GM20431 (cell line): ENCODE results near the gene MX2.

Experiments
- in situ Hi-C: fragments of 300-500 bp; cut with MseI, MboI; formaldehyde crosslinking; loops from one replicate; pipeline ENCODE4 v1.15.0; 2020; ENCODE audit warnings: low sequenced_read_pairs; ENCODE audit not compliant: unreplicated experiment

The MX2 gene

GRCh38 chr21:41363370-41364270 is 1.8 kb downstream of the MX2 start:
- in situ Hi-C loops: no loop called here

GRCh38 chr21:41364308-41364707 is 2.5 kb downstream of the MX2 start:
- in situ Hi-C loops: no loop called here

DNA sequence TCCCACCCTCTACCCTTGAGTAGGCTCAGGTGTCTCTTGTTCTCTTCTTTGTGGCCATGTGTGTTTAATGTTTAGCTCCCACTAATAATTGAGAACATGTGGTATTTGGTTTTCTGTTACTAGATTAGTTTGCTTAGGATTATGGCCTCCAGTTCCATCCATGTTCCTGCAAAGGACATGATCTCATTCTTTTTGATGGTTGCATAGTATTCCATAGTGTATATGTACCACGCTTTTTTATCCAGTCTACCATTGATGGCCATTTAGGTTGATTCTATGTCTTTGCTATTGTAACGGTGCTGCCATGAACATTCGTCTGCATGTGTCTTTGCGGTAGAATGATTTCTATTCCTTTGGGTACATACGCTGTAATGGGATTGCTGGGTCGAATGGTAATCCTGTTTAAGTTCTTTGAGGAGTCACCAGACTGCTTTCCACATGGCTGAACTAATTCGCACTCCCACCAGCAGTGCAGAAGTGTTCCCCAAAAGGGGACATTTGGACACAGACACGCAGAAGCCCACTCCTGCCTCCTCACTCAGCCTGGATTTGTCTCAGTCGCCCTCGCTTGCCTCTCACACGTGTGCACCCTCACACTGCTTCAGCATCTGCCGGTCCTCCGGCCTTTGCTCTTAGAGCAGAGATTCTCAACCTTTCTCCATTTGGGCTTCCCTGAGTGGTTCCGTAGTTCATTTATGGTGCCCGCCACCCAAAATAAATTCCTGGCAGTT is 3.7 kb downstream of the MX2 start:
- in situ Hi-C loops: no loop called here

GRCh38 chr21:41366522-41367151 is 4.8 kb downstream of the MX2 start:
- in situ Hi-C loops: no loop called here

- in situ Hi-C loops: no loop called here
Observed at GRCh38 chr21:41367301-41367944, 5.6 kb downstream of the MX2 start.

GRCh38 chr21:41367945-41368734 is 6.3 kb downstream of the MX2 start:
- in situ Hi-C loops: no loop called here

DNA sequence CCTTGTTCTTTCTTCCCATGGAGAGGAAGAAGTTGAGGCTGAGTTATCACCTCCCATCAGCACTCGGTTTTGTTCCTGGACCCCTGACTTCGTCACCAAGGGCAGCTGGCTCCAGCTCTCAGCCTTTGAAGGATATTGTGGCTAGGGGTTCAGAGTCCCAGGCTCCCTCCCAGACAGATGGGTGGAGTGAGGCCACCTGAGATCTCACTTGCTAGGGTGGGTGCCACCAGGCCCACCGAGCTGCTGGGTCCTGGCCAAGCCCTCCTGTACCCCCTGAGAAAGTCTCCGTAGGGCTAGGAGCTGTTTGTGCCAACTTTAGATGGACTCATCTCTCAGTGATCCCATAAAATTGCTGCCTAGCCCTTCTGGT is 6.9 kb downstream of the MX2 start:
- in situ Hi-C loops: no loop called here

GRCh38 chr21:41369105-41369919 is 7.5 kb downstream of the MX2 start:
- in situ Hi-C loops: no loop called here

- in situ Hi-C loops: no loop called here
Observed at GRCh38 chr21:41369920-41370839, 8.4 kb downstream of the MX2 start.

GRCh38 chr21:41370840-41371684 is 9.2 kb downstream of the MX2 start:
- in situ Hi-C loops: no loop called here

DNA sequence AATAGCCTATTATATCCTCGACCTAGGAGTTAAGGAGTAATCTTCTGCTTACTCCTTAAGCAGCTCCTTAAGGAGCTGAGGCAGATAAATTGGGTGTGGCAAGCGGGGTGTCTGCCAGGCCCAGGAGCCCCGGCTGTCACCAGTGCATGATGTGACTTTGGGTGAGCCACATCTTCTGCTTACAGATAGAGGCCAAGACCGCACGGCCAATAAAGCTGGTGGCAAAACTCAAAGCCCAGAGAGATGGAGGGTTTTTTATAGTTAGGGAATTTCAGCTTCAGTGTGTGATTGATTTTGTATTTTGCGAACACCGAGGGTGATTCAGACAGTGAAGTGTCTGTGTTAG is 9.8 kb downstream of the MX2 start:
- in situ Hi-C loops: no loop called here

- in situ Hi-C loops: no loop called here
Observed at GRCh38 chr21:41373253-41373652, 11.4 kb downstream of the MX2 start.

DNA sequence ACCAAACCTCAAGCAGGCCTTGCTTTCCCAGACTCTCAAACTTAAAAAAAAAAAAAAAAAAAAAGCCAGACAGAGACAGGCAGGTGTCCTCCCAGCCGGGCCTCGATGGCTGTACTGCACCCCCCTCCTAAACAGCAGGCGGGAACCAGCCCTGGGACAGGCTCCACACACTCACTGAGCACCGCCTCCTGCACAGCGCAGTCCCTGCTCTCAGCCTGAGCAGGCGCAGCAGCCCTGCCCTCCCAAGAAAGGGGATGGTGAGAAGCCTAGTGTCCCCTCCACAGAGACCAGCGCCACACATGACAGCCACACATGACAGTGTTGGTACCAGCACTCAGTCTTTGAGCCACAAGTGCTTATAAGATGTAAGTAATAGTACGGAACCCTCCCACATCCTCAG is 11.9 kb downstream of the MX2 start:
- in situ Hi-C loops: no loop called here

- in situ Hi-C loops: no loop called here
Observed at GRCh38 chr21:41374177-41374712, 12.4 kb downstream of the MX2 start.

GRCh38 chr21:41374867-41375533 is 13.2 kb downstream of the MX2 start:
- in situ Hi-C loops: no loop called here

GRCh38 chr21:41375875-41376274 is 14.0 kb downstream of the MX2 start:
- in situ Hi-C loops: no loop called here
